Ovary (tissue), 3 donors: Measurements from ENCODE around the gene CTDP1.
"Not testable (repeated sequence)": the region's sequence is repeated elsewhere in the genome, so short reads cannot be mapped to it uniquely, and the experiment has no call there.

Experiments
- EP300 ChIP-seq: sonication (generic); formaldehyde crosslinking; IDR thresholded peaks from one replicate; pipeline ENCODE4 v1.6.1; 2017; ENCODE audit warnings: antibody characterized with exemption
- POLR2A ChIP-seq: fragments of 450-650 bp; IDR thresholded peaks from one replicate; pipeline ENCODE4 v1.6.1; 2017; ENCODE audit warnings: antibody characterized with exemption, mild to moderate bottlenecking, moderate library complexity
- TF ChIP-seq, protein P1 (sequence below), 3 donors: fragments of 450-650 bp in 2 of 3; fragments of 200-600 bp in 1 of 3; IDR thresholded peaks; one replicate each; pipeline versions ENCODE4 v1.5.1 to v1.8.0; 2016 to 2022; ENCODE audit warnings: antibody characterized with exemption in 3 of 3, mild to moderate bottlenecking in 1 of 3
- donor health status: DM: no; HTN: no; CAD: no.

DNA sequence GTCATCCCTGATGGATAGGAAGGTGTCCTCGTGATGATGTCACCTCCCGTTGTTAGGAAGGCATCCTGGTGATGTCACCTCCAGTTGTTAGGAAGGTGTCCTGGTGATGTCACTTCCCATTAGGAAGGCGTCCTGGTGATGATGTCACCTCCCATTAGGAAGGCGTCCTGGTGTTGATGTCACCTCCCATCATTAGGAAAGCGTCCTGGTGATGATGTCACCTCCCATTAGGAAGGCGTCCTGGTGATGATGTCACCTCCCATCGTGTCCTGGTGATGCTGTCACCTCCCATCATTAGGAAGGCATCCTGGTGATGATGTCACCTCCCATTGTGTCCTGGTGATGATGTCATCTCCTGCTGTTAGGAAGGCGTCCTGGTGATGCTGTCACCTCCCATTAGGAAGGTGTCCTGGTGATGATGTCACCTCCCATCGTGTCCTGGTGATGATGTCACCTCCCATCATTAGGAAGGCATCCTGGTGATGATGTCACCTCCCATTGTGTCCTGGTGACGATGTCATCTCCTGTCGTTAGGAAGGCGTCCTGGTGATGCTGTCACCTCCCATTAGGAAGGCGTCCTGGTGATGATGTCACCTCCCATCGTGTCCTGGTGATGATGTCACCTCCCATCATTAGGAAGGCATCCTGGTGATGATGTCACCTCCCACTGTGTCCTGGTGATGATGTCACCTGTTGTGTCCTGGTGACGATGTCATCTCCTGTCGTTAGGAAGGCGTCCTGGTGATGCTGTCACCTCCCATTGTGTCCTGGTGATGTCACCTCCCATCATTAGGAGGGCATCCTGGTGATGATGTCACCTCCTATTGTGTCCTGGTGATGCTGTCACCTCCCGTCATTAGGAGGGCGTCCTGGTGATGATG, 40.1 kb downstream of the CTDP1 start:
- TF ChIP-seq, protein P1, sequence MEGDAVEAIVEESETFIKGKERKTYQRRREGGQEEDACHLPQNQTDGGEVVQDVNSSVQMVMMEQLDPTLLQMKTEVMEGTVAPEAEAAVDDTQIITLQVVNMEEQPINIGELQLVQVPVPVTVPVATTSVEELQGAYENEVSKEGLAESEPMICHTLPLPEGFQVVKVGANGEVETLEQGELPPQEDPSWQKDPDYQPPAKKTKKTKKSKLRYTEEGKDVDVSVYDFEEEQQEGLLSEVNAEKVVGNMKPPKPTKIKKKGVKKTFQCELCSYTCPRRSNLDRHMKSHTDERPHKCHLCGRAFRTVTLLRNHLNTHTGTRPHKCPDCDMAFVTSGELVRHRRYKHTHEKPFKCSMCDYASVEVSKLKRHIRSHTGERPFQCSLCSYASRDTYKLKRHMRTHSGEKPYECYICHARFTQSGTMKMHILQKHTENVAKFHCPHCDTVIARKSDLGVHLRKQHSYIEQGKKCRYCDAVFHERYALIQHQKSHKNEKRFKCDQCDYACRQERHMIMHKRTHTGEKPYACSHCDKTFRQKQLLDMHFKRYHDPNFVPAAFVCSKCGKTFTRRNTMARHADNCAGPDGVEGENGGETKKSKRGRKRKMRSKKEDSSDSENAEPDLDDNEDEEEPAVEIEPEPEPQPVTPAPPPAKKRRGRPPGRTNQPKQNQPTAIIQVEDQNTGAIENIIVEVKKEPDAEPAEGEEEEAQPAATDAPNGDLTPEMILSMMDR (IDR thresholded peaks at IDR 0.05), result not testable (repeated sequence)
- not testable (repeated sequence) for TF ChIP-seq EP300, POLR2A
